ENCODE measurements around the gene PIGT. TPM values are rescaled to one million over a fixed set of nuclear protein-coding genes. Genes with fewer than 3 reads are reported as not detected.

Gene PIGT
- total RNA-seq, 4 donors from 2014 or later = 59.8 to 87.3 (median 67.6) TPM

DNA sequence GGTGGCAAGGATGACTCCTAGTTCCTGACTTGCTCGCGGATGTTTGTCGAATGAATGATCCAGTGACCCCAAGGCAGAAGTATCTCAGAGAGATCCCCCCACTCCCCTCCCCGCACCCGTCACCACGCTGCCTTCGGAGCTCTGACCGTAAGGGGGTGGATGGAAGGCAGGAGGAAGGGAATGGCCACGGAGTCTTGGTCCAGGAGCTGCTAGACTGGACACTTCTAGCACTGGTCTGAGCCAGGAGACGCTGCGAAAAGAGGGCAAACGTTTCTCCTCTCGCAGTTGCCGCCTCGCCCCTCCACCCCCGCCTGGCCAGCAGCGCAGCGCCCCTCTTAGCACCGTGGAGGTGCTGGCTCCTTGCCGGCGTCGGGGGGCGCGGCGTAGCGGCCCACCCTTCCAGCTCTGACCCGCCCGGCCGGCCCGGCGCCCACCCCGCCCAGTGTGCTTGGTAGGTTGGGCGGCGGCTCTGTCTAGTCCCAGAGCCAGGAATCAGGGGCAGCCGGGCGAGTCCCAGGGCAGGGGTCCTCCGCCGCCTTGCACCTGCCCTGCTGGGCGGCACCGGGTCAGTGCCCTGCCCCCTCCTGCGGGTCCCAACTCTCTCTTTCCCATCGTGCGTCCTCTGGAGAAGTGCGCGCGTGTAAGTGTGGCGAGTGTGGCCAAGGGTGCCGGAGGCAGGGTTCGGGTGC is 10.2 kb upstream of the PIGT start:
- Histone ChIP-seq H3K27ac (peak overlapping the region; percentile 95 to 99 (median 98)), H3K4me3 (peak overlapping the region; percentile 67 to 96), H3K9me3 (no peaks in the 10 kb centered on the region), H3K36me3 (peaks cover 0 to 24% of the 10 kb centered on the region in 2 donors), H3K4me1 (peaks cover 0 to 43% (median 8%) of the 10 kb centered on the region in 3 donors), H3K27me3 (no peaks in the 10 kb centered on the region)
- peak; percentile 52 for ATAC-seq
- TF ChIP-seq POLR2A (IDR thresholded peaks at IDR 0.05) = peak in 1 of 2 donors; percentile 19
- TF ChIP-seq POLR2AphosphoS5 (IDR thresholded peaks at IDR 0.05) = peak; percentile 58
- TF ChIP-seq, protein P1, sequence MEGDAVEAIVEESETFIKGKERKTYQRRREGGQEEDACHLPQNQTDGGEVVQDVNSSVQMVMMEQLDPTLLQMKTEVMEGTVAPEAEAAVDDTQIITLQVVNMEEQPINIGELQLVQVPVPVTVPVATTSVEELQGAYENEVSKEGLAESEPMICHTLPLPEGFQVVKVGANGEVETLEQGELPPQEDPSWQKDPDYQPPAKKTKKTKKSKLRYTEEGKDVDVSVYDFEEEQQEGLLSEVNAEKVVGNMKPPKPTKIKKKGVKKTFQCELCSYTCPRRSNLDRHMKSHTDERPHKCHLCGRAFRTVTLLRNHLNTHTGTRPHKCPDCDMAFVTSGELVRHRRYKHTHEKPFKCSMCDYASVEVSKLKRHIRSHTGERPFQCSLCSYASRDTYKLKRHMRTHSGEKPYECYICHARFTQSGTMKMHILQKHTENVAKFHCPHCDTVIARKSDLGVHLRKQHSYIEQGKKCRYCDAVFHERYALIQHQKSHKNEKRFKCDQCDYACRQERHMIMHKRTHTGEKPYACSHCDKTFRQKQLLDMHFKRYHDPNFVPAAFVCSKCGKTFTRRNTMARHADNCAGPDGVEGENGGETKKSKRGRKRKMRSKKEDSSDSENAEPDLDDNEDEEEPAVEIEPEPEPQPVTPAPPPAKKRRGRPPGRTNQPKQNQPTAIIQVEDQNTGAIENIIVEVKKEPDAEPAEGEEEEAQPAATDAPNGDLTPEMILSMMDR (IDR thresholded peaks at IDR 0.05) = no peak
- WGBS, 2 donors (ENCODE audit: low coverage in 1 of 2) = 0% methylated on average over 3 of the region's 49 CpGs

DNA sequence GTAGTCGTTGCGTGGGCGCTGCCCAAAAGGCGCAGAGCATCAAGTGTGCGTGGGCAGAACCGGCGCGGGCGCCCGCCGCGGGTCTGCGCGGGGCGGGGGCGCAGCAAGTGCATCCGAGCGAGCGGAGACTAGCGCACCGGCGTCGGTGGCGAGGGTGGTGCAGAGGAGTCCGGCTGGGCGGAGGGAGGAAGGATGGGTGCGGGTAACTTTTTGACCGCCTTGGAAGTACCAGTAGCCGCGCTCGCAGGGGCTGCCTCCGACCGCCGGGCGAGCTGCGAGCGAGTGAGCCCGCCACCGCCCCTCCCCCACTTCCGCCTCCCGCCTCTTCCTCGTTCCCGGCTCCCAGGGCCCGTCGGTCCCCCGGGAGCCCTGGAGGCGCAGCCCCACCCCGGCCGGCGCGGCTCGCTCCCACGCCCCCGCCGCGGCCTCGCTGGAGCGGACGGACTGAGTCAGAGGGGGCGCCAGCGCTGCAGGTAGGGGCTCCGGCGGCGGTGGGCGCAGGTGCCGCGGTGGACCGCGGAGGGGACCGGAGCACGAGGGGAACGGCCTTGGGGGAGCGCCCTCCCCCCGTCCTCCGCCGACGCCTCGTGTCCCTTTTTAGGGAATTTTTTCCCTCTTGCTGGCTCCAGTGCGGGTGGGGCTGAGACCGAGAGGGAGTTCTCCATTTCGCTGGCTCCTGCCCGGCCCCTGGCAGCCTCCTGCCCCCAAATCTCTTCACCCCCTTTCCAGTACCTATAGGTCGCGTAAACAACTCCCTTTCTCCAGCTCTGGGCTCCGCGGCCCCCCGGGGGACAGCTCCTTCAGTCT is 9.5 kb upstream of the PIGT start:
- TF ChIP-seq POLR2A (IDR thresholded peaks at IDR 0.05) (peak; percentile 27 to 46), POLR2AphosphoS5 (IDR thresholded peaks at IDR 0.05) (peak; percentile 55), EP300 (IDR thresholded peaks at IDR 0.05) (no peak)
- TF ChIP-seq, protein P1 (IDR thresholded peaks at IDR 0.05) = peak in 1 of 4 experiments; percentile 10
- no peaks in the 10 kb centered on the region for H3K9me3 ChIP-seq
- peak; percentile 83 for ATAC-seq
- H3K4me1 ChIP-seq = peaks cover 0 to 48% (median 8%) of the 10 kb centered on the region in 3 donors
- H3K4me3 ChIP-seq = peak overlapping the region; percentile 67 to 96
- peaks cover 0 to 31% of the 10 kb centered on the region in 2 donors for H3K36me3 ChIP-seq
- no peaks in the 10 kb centered on the region for H3K27me3 ChIP-seq
- 0% methylated on average over 2 of the region's 87 CpGs; no CpG with 5 or more reads in 1 of the 2 donors for WGBS, 2 donors (ENCODE audit: low coverage in 1 of 2)
- peak overlapping the region; percentile 95 to 99 (median 98) for H3K27ac ChIP-seq

- peaks cover 0 to 48% (median 8%) of the 10 kb centered on the region in 3 donors for H3K4me1 ChIP-seq
- H3K27ac ChIP-seq = peak overlapping the region; percentile 95 to 99 (median 98)
- WGBS, 2 donors (ENCODE audit: low coverage in 1 of 2) = 5 to 44% methylated on average over 1 to 4 of the region's 30 CpGs
- H3K9me3 ChIP-seq = no peaks in the 10 kb centered on the region
- peaks cover 0 to 37% of the 10 kb centered on the region in 2 donors for H3K36me3 ChIP-seq
- peak; percentile 83 for TF ChIP-seq POLR2AphosphoS5 (IDR thresholded peaks at IDR 0.05)
- TF ChIP-seq, protein P1 (IDR thresholded peaks at IDR 0.05) = no peak
- peak; percentile 76 for TF ChIP-seq POLR2A (IDR thresholded peaks at IDR 0.05)
- peak; percentile 72 for ATAC-seq
- peak overlapping the region; percentile 67 to 96 for H3K4me3 ChIP-seq
- H3K27me3 ChIP-seq = no peaks in the 10 kb centered on the region
These were observed 8.7 kb upstream of the PIGT start for GRCh38 chr20:45407067-45407745.

DNA sequence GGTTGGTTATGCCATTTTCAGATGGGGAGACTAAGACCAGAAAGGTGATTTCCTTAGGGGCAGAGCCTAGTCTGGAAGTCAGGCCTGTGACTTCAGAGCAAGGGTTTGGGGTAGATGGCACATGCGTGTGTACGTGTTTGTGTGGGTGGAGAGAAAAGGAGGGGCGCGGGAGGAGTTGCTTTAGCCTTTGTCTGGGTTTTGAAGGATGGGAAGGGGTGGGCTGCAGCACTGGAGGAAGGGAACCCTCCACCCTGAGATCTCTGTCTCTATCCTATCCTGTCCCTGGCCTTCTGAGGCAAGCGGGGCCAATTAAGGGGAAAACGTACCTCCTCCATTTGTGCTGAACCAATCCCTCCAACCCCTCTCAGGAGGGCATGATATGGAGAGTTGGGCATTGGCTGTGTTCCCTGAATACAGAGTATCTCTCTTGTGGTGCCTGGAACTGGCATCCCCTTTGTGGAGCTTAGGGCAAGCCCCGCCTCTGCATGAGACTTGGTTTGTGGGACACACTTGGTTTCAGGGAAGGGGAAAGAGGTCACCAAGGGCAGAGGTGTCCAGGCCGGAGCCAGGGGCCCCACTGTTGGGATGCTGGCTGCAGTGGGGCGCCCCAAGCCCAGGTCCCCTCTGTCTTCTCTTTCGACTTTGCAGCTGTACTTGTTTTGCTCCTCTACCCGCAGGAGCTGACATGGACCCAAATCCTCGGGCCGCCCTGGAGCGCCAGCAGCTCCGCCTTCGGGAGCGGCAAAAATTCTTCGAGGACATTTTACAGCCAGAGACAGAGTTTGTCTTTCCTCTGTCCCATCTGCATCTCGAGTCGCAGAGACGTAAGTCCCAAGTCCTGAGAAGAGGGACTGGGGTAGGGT is 7.9 kb upstream of the PIGT start, which contains the start of gene DBNDD2:
DBNDD2 (plus strand) TSS at position 507 of the 863 bp plus-strand sequence; CDS start at position 686, 179 bp downstream.
- no peak for ATAC-seq
- TF ChIP-seq POLR2A (IDR thresholded peaks at IDR 0.05) (no peak), POLR2AphosphoS5 (IDR thresholded peaks at IDR 0.05) (peak; percentile 73)
- TF ChIP-seq, protein P1 (IDR thresholded peaks at IDR 0.05) = no peak
- Histone ChIP-seq H3K9me3 (no peaks in the 10 kb centered on the region), H3K27ac (peak within 1 kb of the TSS; percentile 95 to 99 (median 98)), H3K4me1 (peaks cover 0 to 48% (median 8%) of the 10 kb centered on the region in 3 donors), H3K36me3 (peaks cover 0 to 42% of the 10 kb centered on the region in 2 donors), H3K27me3 (no peaks in the 10 kb centered on the region), H3K4me3 (peak within 1 kb of the TSS; percentile 67 to 96)
- WGBS, 2 donors (ENCODE audit: low coverage in 1 of 2) = 65 to 67% methylated on average over 13 to 17 of the region's 21 CpGs
